Hindlimb muscle (tissue), 1 donor: ENCODE data around the gene PRR33. TPM values are rescaled to one million over a fixed set of nuclear protein-coding genes. Genes with fewer than 3 reads are reported as not detected.

ENCODE experiments used
- DNase-seq: peaks from one replicate; pipeline ENCODE4 v3.0.0-alpha.2; 2013
- polyA plus RNA-seq: library from polyadenylated mRNA; unstranded; fragments of 120-200 nt; gene quantifications from one replicate; pipeline ENCODE4 v1.2.1, GENCODE V29; 2013; ENCODE audit not compliant: insufficient read length

Gene PRR33
- polyA plus RNA-seq, 1 donor: 7.2 TPM

DNA sequence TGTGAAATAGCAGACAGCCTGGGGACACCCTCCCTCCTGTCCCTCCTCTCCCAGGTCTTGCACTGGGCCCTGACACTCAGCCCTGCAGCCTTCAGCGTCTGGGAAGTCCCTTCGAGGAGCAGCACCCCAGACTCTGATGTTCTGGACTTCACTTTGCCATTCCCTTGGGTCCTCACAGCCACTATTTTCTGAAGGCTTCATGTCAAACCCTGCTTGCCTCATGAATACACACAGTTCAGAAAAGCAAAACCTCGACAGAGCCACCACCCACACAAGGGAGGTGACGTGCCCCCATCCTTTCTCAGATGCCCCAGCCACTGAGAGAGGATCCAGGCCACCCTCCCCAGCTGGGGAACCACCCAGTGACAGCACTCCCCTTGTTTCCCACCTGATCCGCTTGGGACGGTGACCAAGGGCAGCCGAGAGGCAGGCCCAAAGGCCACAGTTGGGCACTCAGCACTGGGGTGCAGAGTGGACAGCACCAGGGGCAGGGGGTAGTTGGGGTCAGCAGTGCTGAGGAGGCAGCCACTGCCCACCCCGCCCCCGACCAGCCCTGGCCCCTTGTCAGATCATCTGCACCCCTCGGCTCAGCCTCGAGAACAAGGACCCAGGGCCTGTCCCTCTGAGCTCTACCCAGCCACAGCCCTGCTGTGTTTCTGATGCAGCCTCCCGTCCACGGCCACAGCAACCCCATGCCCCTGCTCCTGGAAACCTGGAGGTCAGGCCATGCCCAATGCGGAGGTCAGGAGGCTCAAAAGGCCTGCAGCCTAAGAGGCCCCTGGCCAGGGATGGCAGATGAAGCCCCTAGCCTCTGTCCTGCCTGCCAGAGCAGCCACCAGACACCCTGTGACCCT, 24.7 kb upstream of the PRR33 start:
- no peak for DNase-seq

DNA sequence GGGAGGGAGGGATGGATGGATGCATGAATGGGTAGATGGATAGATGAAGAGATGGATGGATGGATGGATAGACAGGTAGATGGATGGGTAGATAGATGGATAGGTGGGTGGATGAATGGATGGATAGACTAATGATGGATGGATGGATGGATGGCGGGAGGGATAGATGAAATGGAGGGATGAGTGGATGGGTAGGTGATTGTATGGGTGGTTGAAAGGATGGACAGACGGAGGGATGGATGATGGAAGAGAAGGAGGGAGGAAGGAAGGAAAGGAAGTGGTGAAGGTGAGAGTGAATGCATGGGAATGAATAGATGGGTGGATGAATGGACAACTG, 24.1 kb upstream of the PRR33 start:
- no peak for DNase-seq

DNA sequence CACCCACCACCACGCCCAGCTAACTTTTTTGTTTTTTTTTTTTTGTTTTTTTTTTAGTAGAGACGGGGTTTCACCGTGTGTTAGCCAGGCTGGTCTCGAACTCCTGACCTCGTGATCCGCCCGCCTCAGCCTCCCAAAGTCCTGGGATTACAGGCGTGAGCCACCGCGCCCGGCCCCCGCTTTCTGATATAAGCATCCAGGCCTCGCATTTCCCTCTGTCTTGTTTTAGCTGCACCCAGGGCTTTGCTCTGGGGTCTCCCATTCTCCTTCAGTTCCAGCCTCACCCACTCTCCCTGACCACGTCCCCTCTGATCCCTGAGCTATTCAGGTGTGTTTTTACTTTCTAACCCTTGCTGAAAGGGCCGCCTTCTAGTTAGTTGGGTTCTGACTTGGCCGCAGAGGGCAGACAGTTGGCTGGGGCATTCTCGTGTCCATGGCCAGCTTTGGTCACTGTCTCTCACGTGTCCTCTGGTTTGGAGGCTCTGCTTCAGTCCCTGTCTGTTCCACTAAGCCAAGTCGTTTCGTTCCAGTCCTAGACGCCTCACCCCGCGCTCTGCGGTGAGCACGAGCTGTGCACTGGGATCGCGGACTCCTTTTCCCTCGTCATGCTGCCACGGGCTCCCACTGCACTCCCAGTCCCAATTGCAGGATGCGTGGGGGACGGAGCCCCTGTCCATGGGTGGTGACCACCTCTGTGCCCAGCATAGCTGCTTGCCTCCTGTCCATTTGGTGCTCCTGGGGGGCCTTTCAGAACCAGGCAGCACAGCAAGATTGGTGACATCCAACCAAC, 21.8 kb upstream of the PRR33 start:
- no peak for DNase-seq

DNA sequence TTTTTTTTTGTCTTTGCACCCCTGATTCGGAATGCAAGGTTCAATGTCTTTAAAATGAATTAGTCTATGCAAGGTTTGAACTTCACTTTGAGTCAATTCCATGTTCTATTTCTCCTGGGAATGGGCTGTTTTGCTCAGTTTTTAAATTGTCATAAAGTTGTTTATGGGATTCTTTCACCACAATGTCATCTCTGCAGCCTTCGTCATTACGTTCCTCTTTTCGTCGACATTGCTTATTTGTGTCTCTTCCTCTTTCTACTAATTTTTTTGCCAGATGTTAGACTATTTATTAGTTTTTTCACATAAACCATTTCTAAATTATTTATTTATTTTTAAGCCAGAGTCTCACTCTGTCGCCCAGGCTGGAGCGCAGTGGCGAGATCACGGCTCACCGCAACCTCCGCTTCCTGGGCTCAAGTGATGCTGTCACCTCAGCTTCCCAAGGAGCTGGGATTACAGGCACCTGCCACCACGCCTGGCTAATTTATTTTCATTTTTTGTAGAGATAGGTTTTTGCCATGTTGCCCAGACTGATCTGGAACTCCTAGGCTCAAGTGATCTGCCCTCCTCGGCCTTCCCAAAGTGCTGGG, 20.7 kb upstream of the PRR33 start:
- DNase-seq: no peak

DNA sequence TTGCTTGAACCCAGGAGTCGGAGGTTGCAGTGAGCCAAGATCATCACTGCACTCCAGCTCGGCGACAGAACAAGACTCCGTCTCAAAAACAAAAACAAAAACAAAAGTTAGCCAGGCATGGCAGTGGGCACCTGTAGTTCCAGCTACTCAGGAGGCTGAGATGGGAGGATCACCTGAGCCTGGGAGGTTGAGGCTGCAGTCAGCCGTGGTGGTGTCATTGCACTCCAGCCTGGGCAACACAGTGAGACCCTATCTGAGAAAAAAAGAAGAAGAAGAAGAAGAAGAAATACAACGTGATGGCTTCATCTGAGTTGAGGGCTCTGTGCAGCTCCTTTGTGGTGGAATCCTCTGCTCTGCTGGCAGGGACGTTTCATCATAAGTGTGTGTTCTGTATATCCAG, 17.8 kb upstream of the PRR33 start:
- DNase-seq: no peak

DNA sequence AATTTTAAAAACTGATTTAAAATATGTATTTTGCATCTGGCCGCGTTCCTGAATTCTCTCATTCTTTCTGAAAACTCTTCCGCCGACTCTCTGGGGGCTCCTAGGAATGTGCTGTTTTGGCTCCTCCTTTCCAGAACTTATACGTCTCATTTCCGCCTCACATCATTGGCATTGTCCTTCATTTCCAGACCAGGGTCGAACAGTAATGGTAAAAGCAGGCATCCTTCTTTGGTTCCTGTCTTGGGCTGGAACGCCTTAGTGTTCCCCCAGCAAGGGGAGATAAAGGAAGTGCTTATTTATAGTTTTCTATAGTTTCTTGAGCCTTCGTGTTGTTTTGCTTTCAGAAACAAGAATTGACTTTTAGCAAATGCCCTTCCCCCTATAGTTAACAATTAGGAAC, 16.9 kb upstream of the PRR33 start:
- peak; percentile 88 for DNase-seq

DNA sequence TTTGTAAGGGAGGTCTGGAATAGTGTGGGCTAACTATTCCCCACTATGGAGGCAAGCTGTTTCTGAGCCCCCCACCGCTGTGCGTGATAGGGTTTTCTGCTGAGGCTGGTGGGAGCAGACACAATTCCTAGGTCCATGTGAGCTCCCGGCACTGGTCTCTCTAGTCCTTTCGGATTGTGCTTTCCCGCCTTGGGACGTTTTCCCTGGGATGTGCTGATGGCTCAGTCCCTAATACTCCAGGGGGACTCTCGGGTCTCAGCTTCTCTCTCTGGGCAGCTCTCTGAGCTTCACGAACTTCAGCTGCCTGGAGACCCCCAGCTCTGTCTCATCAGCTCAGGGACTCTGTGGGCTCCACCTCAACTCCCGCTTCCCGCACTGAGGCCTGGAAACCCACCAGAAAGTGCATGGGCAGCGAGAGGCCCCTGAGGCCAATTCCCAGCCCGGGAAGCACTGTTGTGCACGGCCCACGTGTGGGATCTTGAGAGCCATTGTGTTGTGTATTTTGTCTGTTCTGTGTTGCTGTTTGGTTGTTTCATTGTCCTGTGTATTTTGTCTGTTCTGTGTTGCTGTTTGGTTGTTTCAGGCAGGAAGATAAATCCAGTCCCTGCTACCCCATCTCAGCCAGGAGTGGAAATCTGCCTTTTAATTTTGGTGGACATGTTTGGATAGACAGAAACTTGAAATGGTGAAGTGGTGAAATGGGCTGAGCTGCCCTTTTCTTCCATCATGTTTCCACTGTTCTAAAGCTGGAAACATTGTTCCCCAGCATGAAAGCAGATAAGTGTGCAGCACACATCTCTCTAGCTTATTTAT, 15.1 kb upstream of the PRR33 start:
- no peak for DNase-seq

DNA sequence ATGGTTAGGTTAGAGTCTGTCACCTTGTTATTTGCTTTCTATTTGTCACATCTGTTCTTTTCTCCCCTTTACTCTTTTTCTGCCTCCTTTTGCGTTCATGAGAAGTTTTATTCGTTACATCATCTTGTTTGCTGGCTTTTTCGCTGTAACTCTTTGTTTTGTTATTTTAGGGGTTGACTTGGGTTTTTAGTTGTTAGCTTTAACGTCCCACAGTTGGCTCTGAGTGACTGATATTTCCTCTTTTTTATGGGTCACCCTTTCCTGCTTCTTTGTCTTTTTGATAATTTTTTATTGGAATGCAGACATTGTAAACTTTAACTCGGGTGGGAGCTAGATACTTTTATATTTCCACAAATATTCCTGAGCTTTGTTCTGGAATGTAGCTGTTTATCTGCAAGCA, 14.5 kb upstream of the PRR33 start:
- DNase-seq: no peak

DNA sequence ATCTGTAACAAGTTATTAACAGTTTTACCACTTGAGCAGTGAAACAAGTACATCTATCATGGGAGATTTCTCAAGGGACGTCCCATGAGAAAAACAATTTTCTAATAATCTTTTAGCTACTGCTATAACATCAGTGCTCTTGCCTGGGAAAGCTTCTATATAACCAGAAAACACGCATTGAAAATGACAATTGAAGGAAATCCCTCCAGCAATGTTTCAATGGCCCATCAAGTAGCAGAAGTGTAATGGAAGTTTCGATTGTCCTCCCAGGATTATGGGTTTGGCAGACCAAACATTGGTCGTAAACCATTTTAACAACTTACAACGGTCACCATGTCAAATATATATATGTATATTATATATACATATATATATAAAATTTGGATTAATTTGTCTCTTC, 8.0 kb upstream of the PRR33 start:
- DNase-seq: no peak

DNA sequence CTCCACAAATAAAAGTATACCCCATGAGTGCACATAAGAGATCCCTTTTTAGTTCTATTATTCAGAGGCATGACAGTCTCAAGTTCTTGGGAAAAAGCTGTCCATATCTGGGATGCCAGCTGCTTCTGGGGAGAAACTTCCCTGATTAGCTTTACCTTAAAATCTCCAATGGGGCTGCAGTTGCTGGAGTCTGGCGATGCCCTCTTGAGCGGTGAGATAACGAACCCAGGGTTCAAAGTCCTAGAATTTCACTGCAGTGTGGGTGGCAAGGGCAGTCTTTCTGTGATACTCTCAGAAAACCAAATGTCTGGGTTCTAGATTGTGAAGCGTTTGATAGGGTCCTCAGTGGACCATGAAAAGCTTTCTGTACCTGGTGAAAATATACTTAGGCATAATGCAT, 7.4 kb upstream of the PRR33 start:
- DNase-seq: no peak

DNA sequence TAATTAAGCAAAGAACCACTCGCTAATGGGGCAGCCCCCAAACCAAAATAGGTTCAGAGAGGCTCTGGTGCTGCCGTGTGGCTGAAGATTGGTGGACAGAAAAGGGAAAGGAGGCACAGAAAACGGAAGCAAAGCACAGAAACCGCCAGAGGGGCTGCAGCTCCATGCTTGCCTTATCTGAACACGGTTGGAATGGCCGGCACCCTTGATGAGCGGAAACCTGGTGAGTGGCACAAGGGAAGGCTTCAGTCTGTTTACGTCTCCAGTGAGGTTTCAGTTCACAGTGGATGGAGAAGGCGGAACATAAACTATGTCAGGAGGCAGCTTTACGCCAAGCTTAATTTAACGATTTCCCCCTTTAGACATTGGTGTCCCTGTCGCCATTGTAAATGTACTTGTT, 5.2 kb upstream of the PRR33 start:
- DNase-seq: no peak

DNA sequence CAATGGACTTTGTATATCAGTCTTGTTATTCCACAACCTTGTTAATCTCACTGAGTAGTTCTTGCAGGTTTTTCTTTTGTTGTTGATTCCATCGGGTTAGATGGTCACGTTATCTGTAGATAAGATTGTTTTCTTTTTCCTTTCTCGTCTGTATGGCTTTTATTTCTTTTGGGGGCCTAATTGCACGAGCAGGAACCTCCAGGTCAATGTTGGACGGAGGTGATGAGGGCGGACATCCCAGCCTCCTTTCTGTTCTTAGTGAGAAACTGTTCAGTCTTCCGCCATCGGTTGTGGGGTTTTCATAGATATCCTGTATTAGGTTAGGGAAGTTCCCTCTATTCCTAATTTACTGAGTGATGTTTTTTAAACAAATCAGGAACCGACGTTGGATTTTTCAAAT, 4.8 kb upstream of the PRR33 start:
- DNase-seq: no peak

DNA sequence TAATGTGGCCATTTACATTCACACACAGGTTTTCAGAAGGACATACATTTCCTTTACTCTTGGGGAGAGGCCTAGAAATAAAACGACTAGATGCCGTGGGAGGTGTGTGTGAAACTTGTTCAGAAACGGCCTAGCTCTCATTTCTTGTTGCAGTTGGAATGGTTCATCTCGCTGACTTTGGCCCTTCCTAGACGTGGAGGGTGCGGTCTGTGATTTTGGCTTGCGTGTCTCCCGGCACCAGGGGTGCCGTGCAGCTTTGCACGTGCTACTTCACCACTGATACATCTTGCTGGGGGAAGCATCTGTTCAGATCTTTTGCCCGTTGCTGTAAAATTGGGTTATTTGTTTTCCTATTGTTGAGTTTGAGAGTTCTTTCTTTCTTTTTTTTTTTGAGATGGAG, 3.1 kb upstream of the PRR33 start:
- no peak for DNase-seq

DNA sequence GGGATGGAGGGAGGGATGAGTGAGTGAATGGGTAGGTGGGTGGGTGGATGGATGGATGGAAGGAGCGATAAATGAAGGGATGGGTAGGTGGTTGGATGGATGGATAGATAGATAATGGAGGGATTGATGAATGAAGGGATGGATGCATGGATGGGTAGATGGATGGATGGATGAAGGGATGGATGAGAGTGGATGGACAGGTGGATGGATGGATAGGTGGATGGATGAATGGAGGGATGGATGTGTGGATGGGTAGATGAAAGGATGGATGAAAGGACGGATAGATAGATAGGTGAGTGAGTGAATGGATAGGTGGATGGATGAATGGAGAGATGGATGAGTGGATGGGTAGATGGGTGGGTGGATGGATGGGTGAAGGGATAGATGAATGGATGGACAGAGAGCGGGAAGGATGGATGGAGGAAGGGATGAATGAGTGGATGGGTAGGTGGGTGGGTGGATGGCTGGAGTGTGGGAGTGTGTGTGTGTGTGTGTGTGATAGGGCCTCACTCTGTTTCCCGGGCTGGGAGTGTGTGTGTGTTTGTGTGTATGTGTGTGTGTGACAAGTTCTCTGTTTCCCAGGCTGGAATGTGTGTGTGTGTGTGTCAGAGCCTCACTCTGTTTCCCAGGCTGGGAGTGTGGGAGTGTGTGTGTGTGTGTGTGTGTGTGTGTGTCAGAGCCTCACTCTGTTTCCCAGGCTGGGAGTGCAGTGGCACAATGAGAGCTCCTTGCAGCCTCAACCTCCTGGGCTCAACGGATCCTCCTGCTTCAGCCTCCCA, 2.1 kb upstream of the PRR33 start:
- no peak for DNase-seq

DNA sequence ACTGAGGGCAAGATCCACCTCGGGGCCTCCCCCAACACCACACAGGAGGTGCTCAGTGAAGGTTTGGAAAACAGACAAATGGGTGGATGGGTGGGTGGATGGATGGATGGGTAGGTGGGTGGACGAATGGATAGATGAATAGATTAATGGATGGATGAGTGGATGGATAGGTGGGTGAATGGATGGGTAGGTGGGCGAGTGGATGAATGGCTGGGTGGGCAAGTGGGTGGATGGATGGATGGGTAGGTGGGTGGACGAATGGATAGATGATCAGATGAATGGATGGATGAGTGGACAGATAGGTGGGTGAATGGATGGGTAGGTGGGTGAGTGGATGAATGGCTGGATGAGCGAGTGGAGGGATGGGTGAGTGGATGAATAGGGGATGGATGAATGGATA, 863 bp upstream of the PRR33 start:
- DNase-seq: no peak

DNA sequence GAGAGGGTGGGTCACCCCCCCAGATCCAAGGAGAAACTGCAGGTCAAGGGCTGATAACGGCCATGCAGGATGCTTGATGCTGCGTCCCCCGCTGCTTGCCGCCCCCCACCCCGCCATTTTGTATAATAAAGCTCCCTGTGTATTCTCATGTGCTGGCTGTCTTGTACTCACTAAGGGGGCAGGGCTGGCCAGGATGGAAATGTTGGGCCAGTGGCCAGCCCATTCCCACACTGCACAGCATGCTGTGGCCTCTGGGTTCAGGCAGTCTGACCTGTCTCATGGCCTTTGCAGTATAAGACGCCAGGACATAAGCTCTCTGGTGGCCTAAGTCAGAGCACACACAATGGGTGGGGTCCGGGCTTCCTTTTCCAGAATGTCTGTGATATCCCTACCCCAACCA, 421 bp upstream of the PRR33 start:
- DNase-seq: no peak

DNA sequence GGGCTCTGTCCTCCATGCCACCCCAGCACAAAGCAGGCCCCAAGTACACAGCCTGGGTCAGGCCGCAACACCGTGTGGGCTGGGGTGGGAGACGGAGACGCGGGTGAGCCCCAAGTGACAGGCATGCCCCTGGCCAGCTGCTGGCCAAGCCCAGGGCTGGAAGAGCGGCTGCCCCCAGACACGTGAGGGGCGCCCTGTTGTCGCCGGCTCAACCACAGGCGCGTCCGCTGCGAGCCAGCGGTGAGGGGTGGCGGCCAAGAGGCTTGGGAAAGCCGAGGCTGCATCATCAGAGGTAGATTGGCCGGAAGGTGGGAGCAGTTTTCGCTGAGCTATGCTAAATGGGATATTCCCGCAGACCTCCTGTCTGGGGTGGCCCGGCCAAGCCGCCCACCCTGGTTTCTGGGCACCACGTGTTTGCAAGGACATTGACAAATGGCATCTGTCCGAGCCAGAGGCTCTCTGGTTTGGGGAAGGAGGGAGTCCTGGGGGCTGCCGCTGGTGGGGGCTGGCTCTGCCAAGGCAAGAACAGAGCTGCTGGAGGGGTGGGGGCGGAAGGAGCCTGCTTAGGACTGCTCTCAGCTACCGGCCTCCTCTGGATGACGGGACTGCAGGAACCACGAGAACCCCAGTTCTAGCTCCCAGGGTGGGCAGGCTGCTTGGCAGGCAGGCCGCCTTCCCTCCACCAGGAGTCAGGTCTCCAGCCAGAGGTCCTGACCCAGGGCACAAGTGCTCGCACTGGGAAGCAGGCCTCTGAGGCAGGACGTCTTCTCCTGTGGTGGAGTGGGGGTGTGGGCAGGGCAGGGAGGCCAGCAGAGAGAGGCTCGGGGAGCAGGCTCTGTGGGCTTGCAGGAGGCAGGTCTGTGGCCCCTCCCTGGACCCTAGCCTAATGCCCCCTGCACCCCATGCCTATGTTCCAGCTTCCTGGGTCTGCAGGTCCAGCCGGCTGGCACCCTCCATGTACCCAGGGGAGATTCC, 552 bp downstream of the PRR33 start:
- DNase-seq: no peak

DNA sequence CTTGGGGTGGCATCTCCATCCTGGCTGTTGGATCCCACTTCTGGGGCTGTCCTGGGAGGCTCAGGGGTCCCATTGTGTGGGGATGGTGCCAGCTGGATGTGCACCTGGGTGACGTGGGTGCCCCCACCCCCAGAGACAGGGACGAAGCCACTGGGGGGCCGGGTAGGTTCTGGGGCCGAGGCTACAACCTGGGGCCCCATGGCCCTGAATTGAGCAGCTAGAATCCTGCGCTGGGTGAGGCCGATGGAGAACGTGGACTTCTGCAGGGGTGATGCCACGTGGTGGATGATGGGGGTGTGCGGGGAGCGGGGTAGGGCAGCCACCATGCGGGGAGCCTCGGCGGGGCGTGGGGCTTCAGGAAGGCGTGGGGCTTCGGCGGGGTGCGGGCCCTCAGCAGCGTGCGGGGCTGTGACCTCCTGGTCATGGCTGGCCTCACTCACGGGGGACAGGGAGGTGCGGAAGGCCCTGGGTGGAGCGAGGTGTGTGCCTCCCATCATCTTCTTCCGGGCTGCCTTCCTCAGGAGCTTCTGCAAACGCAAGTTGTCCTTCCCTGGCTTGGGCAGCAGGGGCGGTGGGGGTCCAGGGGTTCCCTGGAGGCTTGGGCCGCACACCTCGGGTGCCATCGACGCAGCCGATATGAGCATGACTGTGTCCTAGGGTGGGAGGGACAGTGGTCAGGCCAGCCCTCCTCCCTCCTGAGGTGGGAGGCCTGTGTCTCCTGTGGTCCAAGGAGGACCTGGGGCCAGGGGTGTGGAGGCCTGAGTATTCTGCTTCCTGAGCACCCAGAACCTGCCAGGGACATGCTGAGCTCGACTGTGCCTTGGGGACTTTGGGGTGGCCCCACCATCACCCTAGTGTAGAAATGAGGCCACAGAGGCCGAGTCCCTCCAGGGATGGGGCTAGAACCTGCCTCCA, 1.5 kb downstream of the PRR33 start:
- DNase-seq: no peak

DNA sequence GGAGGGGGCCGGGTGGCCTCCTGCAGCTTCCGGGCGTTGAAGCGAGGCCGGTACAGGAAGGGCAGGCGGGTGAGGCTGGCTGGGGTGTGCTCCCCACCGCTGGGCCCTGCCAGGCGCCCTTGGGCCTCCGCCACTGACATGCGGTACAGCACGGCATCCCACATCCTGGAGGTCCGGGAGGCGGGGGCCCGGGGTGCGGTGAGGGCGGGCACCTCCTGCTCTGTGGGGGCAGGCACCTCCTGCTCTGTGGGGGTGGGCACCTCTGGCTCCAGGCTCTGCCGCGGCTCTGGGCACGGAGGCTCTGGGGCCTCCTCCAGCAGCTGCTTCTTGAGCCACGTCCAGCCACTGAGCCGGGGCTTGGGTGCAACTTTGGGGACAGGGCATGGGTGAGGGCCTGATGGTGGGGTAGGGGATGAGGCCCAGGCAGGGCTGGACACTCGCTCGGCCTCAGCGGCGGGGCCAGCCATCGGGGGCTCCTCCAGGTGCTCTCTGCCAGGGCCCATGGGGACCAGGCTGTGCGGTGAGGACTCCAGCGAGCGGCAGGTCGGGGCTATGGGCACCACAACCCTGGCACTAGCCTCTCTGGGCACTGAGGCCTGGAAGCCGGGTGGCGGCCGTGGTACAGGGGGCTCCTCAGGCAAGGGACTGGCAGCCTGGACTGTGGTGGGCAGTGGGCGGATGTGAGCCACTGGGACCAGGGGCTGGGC, 2.3 kb downstream of the PRR33 start:
- no peak for DNase-seq
